ENCODE measurements around the gene SCLY.

SCLY gene

GRCh38 chr2:238125127-238125885 is 64.5 kb downstream of the SCLY start:
- TF ChIP-seq CTCF (IDR thresholded peaks at IDR 0.05; ENCODE audit: low read depth, low read length), result no peak
- no peak for DNase-seq (ENCODE audit: low read depth, low spot score)
- in situ Hi-C loops (cut with HindIII; ENCODE audit: low sequenced_read_pairs), result no loop called here
- H3K4me3 ChIP-seq (ENCODE audit: low read depth, low read length), result no peak overlapping the region

GRCh38 chr2:238126338-238126737 is 65.5 kb downstream of the SCLY start:
- TF ChIP-seq CTCF (IDR thresholded peaks at IDR 0.05; ENCODE audit: low read depth, low read length), result no peak
- DNase-seq (ENCODE audit: low read depth, low spot score), result no peak
- H3K4me3 ChIP-seq (ENCODE audit: low read depth, low read length), result no peak overlapping the region
- in situ Hi-C loops (cut with HindIII; ENCODE audit: low sequenced_read_pairs), result no loop called here

- DNase-seq (ENCODE audit: low read depth, low spot score), result no peak
- H3K4me3 ChIP-seq (ENCODE audit: low read depth, low read length), result no peak overlapping the region
- no peak for TF ChIP-seq CTCF (IDR thresholded peaks at IDR 0.05; ENCODE audit: low read depth, low read length)
- in situ Hi-C loops (cut with HindIII; ENCODE audit: low sequenced_read_pairs), result no loop called here
Observed at GRCh38 chr2:238126775-238127164, 66.0 kb downstream of the SCLY start.

GRCh38 chr2:238127165-238128060 is 66.6 kb downstream of the SCLY start:
- in situ Hi-C loops (cut with HindIII; ENCODE audit: low sequenced_read_pairs), result no loop called here
- peak; percentile 37 for DNase-seq (ENCODE audit: low read depth, low spot score)
- no peak overlapping the region for H3K4me3 ChIP-seq (ENCODE audit: low read depth, low read length)
- TF ChIP-seq CTCF (IDR thresholded peaks at IDR 0.05; ENCODE audit: low read depth, low read length), result no peak

- DNase-seq (ENCODE audit: low read depth, low spot score), result no peak
- in situ Hi-C loops (cut with HindIII; ENCODE audit: low sequenced_read_pairs), result no loop called here
- no peak for TF ChIP-seq CTCF (IDR thresholded peaks at IDR 0.05; ENCODE audit: low read depth, low read length)
Observed at GRCh38 chr2:238128061-238128440, 67.2 kb downstream of the SCLY start.

GRCh38 chr2:238128534-238129001 is 67.8 kb downstream of the SCLY start:
- in situ Hi-C loops (cut with HindIII; ENCODE audit: low sequenced_read_pairs), result no loop called here
- no peak for DNase-seq (ENCODE audit: low read depth, low spot score)
- TF ChIP-seq CTCF (IDR thresholded peaks at IDR 0.05; ENCODE audit: low read depth, low read length), result no peak
- H3K4me3 ChIP-seq (ENCODE audit: low read depth, low read length), result no peak overlapping the region

More at GRCh38 chr2:238128061-238128440, 67.2 kb downstream of the SCLY start:
- no peak overlapping the region for H3K4me3 ChIP-seq (ENCODE audit: low read depth, low read length)

Measured in astrocyte of the spinal cord (primary cell).